Dermis blood vessel endothelial cell (primary cell): ENCODE measurements around the gene MAL. TPM values are rescaled to one million over a fixed set of nuclear protein-coding genes. Genes with fewer than 3 reads are reported as not detected.
A peak's percentile ranks its signal among the peaks of the same experiment; 100 is the strongest.
"Not testable (repeated sequence)": the region's sequence is repeated elsewhere in the genome, so short reads cannot be mapped to it uniquely, and the experiment has no call there.

Experiments used
- DNase-seq: peaks from one replicate; pipeline ENCODE4 v3.0.0; 2010
- total RNA-seq: library from RNA; depleted of rRNA; stranded (reverse); fragments of >200 nt; gene quantifications from 2 replicates; pipeline ENCODE4 v1.2.3, GENCODE V29; 2014

The MAL gene
- total RNA-seq, 1 donor from 2014 or later = 4.8 TPM

- no peak for DNase-seq
Measured at GRCh38 chr2:95034818-95035217, 9.3 kb downstream of the MAL start.

- no peak for DNase-seq
Measured at GRCh38 chr2:95036596-95037383, 11.3 kb downstream of the MAL start.

GRCh38 chr2:95037384-95037839, 11.9 kb downstream of the MAL start:
- no peak for DNase-seq

GRCh38 chr2:95037841-95038585, 12.5 kb downstream of the MAL start:
- not testable (repeated sequence) for DNase-seq

GRCh38 chr2:95038635-95039298, 13.3 kb downstream of the MAL start:
- DNase-seq = no peak

GRCh38 chr2:95039363-95039762, 13.9 kb downstream of the MAL start:
- no peak for DNase-seq

GRCh38 chr2:95039978-95040377, 14.5 kb downstream of the MAL start:
- no peak for DNase-seq

GRCh38 chr2:95040426-95040825, 14.9 kb downstream of the MAL start:
- DNase-seq = no peak

GRCh38 chr2:95041060-95041823, 15.7 kb downstream of the MAL start:
- no peak for DNase-seq

- DNase-seq = no peak
Measured at GRCh38 chr2:95041824-95042442, 16.4 kb downstream of the MAL start.

GRCh38 chr2:95042472-95043271, 17.2 kb downstream of the MAL start:
- DNase-seq = no peak

- DNase-seq = peak; percentile 8
Measured at GRCh38 chr2:95043300-95044093, 18.0 kb downstream of the MAL start.

- DNase-seq = peak; percentile 43
Measured at GRCh38 chr2:95044601-95045000, 19.1 kb downstream of the MAL start.

GRCh38 chr2:95046371-95047112, 21.0 kb downstream of the MAL start:
- no peak for DNase-seq

- no peak for DNase-seq
Measured at GRCh38 chr2:95047629-95048510, 22.4 kb downstream of the MAL start.

- no peak for DNase-seq
Measured at GRCh38 chr2:95048825-95049682, 23.5 kb downstream of the MAL start.

- no peak for DNase-seq
Measured at GRCh38 chr2:95049683-95049955, 24.1 kb downstream of the MAL start.

- DNase-seq = no peak
Measured at GRCh38 chr2:95049961-95050360, 24.5 kb downstream of the MAL start.
